HepG2 (cell line): ENCODE measurements around the gene ACSL5. TPM values are rescaled to one million over a fixed set of nuclear protein-coding genes. Genes with fewer than 3 reads are reported as not detected.

ENCODE experiments used
- AGO2 ChIP-seq: fragments of 200-400 bp; formaldehyde crosslinking; optimal IDR thresholded peaks from 2 replicates; pipeline ENCODE3; 2017; ENCODE audit warnings: mild to moderate bottlenecking, low read depth, low read length, moderate library complexity
- CEBPZ ChIP-seq: IDR thresholded peaks from 2 replicates; pipeline ENCODE4 v1.6.1; 2012; ENCODE audit warnings: low read length, improper control_type of control experiment
- DDIT3 ChIP-seq: sonication (generic); formaldehyde crosslinking; IDR thresholded peaks from 2 replicates; pipeline ENCODE4 v1.4.0; 2020; ENCODE audit warnings: mild to moderate bottlenecking, missing genetic modification reagents
- FOXC1 ChIP-seq: sonication (generic); formaldehyde crosslinking; IDR thresholded peaks from 2 replicates; pipeline ENCODE4 v1.8.0; 2022; ENCODE audit warnings: mild to moderate bottlenecking, missing genetic modification reagents, borderline replicate concordance
- KLF16 ChIP-seq, 2 experiments: sonication (generic) in 1 of 2; formaldehyde crosslinking in 1 of 2; IDR thresholded peaks; 2 replicates each; pipeline versions ENCODE4 v1.6.1 to v1.8.0; 2016 to 2023; ENCODE audit warnings: missing genetic modification reagents in 2 of 2, missing compliant biosample characterization in 1 of 2
- MED13 ChIP-seq: sonication (generic); formaldehyde crosslinking; IDR thresholded peaks from 2 replicates; pipeline ENCODE4 v1.5.0; 2020; ENCODE audit warnings: missing genetic modification reagents
- MXD1 ChIP-seq: sonication (generic); formaldehyde crosslinking; IDR thresholded peaks from 2 replicates; pipeline ENCODE4 v1.4.0; 2020; ENCODE audit warnings: mild to moderate bottlenecking, missing genetic modification reagents
- SMARCE1 ChIP-seq: fragments of 450-650 bp; IDR thresholded peaks from 2 replicates; pipeline ENCODE4 v1.6.1; 2017; ENCODE audit warnings: borderline replicate concordance
- ZBTB39 ChIP-seq: sonication (generic); formaldehyde crosslinking; IDR thresholded peaks from 2 replicates; pipeline ENCODE4 v1.5.0; 2020; ENCODE audit warnings: missing genetic modification reagents
- ZBTB44 ChIP-seq: sonication (generic); formaldehyde crosslinking; IDR thresholded peaks from 2 replicates; pipeline ENCODE4 v1.4.0; 2020; ENCODE audit warnings: missing genetic modification reagents
- ZBTB8A ChIP-seq: sonication (generic); formaldehyde crosslinking; IDR thresholded peaks from 2 replicates; pipeline ENCODE4 v1.4.0; 2020; ENCODE audit warnings: mild to moderate bottlenecking, low read depth, missing genetic modification reagents, borderline replicate concordance
- ZNF441 ChIP-seq: sonication (generic); formaldehyde crosslinking; IDR thresholded peaks from 2 replicates; pipeline ENCODE4 v1.7.0; 2021; ENCODE audit warnings: missing genetic modification reagents, borderline replicate concordance
- ZNF549 ChIP-seq: sonication (generic); formaldehyde crosslinking; IDR thresholded peaks from 2 replicates; pipeline ENCODE4 v1.5.0; 2020; ENCODE audit warnings: missing genetic modification reagents
- ZNF570 ChIP-seq: sonication (generic); formaldehyde crosslinking; IDR thresholded peaks from 2 replicates; pipeline ENCODE4 v1.4.0; 2020; ENCODE audit warnings: mild to moderate bottlenecking, missing genetic modification reagents, borderline replicate concordance
- ZNF687 ChIP-seq: sonication (generic); formaldehyde crosslinking; IDR thresholded peaks from 2 replicates; pipeline ENCODE4 v1.5.1; 2020; ENCODE audit warnings: mild to moderate bottlenecking, missing genetic modification reagents, moderate library complexity
- ZNF749 ChIP-seq: sonication (generic); formaldehyde crosslinking; IDR thresholded peaks from 2 replicates; pipeline ENCODE4 v1.8.0; 2022; ENCODE audit warnings: mild to moderate bottlenecking, missing genetic modification reagents, moderate library complexity, borderline replicate concordance
- ZSCAN20 ChIP-seq: sonication (generic); formaldehyde crosslinking; IDR thresholded peaks from 2 replicates; pipeline ENCODE4 v1.4.0; 2020; ENCODE audit warnings: missing genetic modification reagents, mild to moderate bottlenecking, borderline replicate concordance
- polyA plus RNA-seq, 8 experiments: library from polyadenylated mRNA; depleted of rRNA in 3 of 8; stranded (reverse) in 7 of 8; unstranded in 1 of 8; fragments of >200 nt; fragmentation: Illumina TruSeq in 4 of 8; extraction: Trizol in 4 of 8; gene quantifications; 2 replicates each; pipeline versions ENCODE4 v1.2.1 to v1.2.3, GENCODE V29; 2011 to 2016; ENCODE audit warnings: low read depth in 4 of 8, missing spikeins in 1 of 8, mixed read lengths in 1 of 8; ENCODE audit not compliant: insufficient read depth in 1 of 8
- total RNA-seq, 5 experiments: library from RNA; depleted of rRNA; stranded (reverse); fragments of >200 nt; fragmentation: Illumina TruSeq; extraction: Trizol; gene quantifications; 2 replicates each; pipeline ENCODE4 v1.2.3, GENCODE V29; 2016; ENCODE audit warnings: low read depth in 1 of 5

The ACSL5 gene
- total and polyA plus RNA-seq, 2 of the 13 experiments (the other 11 are each of a cell fraction or from before 2014, with no cell fraction given): 56.4 to 82.5 TPM

- no peak for TF ChIP-seq DDIT3 (CRISPR knock-in tag)
- no peak for TF ChIP-seq ZNF441
- no peak for TF ChIP-seq MED13 (CRISPR knock-in tag)
- no peak for TF ChIP-seq MXD1 (CRISPR knock-in tag)
- TF ChIP-seq ZBTB39 (CRISPR knock-in tag): no peak
- no peak for TF ChIP-seq ZNF570
- TF ChIP-seq AGO2: no peak
- TF ChIP-seq ZBTB8A (CRISPR knock-in tag): no peak
- TF ChIP-seq ZNF749 (CRISPR knock-in tag): no peak
- TF ChIP-seq ZBTB44 (CRISPR knock-in tag): no peak
- TF ChIP-seq ZNF549 (CRISPR knock-in tag): no peak
- no peak for TF ChIP-seq CEBPZ
- TF ChIP-seq SMARCE1: no peak
- TF ChIP-seq KLF16 (CRISPR knock-in tag; IDR thresholded peaks at IDR 0.05): no peak
- TF ChIP-seq ZNF687 (CRISPR knock-in tag): peak; percentile 69
- TF ChIP-seq FOXC1 (CRISPR knock-in tag): no peak
- TF ChIP-seq ZSCAN20 (CRISPR knock-in tag): no peak
- TF ChIP-seq, all 625 proteins: peak for 11
These were observed 2.5 kb downstream of the ACSL5 start (continued) for GRCh38 chr10:112376396-112376790.
